A549 (cell line): Measurements from ENCODE around the gene BAG3. TPM values are rescaled to one million over a fixed set of nuclear protein-coding genes. Genes with fewer than 3 reads are reported as not detected.

Experiments
- ATAC-seq, 2 experiments: fragments of 200-7000 bp in 1 of 2; fragments of >200 bp in 1 of 2; cut with Nextera tagmentation in 1 of 2; cut with Tn5 transposase in 1 of 2; 3 replicates each; pipeline versions ENCODE4 v1.8.0 to v1.9.1; 2018 to 2020; ENCODE audit warnings: mild to moderate bottlenecking in 1 of 2, moderate library complexity in 1 of 2
- CTCF ChIA-PET: fragments of 300-600 bp; sonication (Branson Sonifier 250); formaldehyde crosslinking; extraction: SDS; loops from one replicate; lab custom pipeline; 2021; ENCODE audit warnings: antibody characterized with exemption, inconsistent platforms; lab: Yijun Ruan, JAX
- POLR2A ChIA-PET: fragments of 350-600 bp; formaldehyde crosslinking; extraction: SDS; loops from one replicate; lab custom pipeline; 2021; ENCODE audit warnings: antibody characterized with exemption, inconsistent platforms; lab: Yijun Ruan, JAX
- DNase-seq, 2 experiments: peaks; one replicate each; pipeline versions ENCODE4 v3.0.0 to v3.0.0-alpha.2; 2011 to 2016; ENCODE audit warnings: low read depth in 1 of 2, low spot score in 1 of 2
- FAIRE-seq: peaks from 2 replicates; lab custom pipeline; 2011; peaks lifted over from hg19 to GRCh38; lab: Jason Lieb, UNC
- H3K27ac ChIP-seq, 2 experiments: fragments of >200 bp; sonication (Bioruptor Twin); formaldehyde crosslinking; 3 replicates each; pipeline ENCODE4 v1.5.1; 2016 to 2017
- H3K4me1 ChIP-seq: fragments of >200 bp; sonication (Bioruptor Twin); formaldehyde crosslinking; 3 replicates; pipeline ENCODE4 v1.6.1; 2016
- H3K4me2 ChIP-seq: fragments of >200 bp; sonication (Bioruptor Twin); formaldehyde crosslinking; 3 replicates; pipeline ENCODE4 v1.6.1; 2016
- H3K4me3 ChIP-seq: fragments of >200 bp; sonication (Bioruptor Twin); formaldehyde crosslinking; 3 replicates; pipeline ENCODE4 v1.5.1; 2016
- H3K9me3 ChIP-seq: fragments of >200 bp; sonication (Bioruptor Twin); formaldehyde crosslinking; 3 replicates; pipeline ENCODE4 v1.6.1; 2016
- BCL3 ChIP-seq: fragments of >200 bp; sonication (Bioruptor Twin); formaldehyde crosslinking; IDR thresholded peaks from 3 replicates; pipeline ENCODE4 v1.6.1; 2016
- CEBPB ChIP-seq, 2 experiments: fragments of >200 bp in 1 of 2; sonication (Bioruptor Twin) in 1 of 2; formaldehyde crosslinking in 1 of 2; IDR thresholded peaks; 2 replicates each; pipeline ENCODE4 v1.6.1; 2012 to 2016
- CHD4 ChIP-seq: fragments of 200-600 bp; sonication (generic); IDR thresholded peaks from 2 replicates; pipeline ENCODE4 v1.6.1; 2016; ENCODE audit warnings: antibody characterized with exemption, mild to moderate bottlenecking, borderline replicate concordance
- CTCF ChIP-seq: fragments of >200 bp; sonication (Bioruptor Twin); formaldehyde crosslinking; IDR thresholded peaks from 3 replicates; pipeline ENCODE4 v1.5.1; 2016
- HDAC2 ChIP-seq: fragments of 200-600 bp; sonication (generic); IDR thresholded peaks from 2 replicates; pipeline ENCODE4 v1.6.1; 2016
- HMGXB4 ChIP-seq: fragments of 250-450 bp; sonication (Bioruptor Pico); IDR thresholded peaks from 2 replicates; pipeline ENCODE4 v1.5.0; 2021; ENCODE audit warnings: mild to moderate bottlenecking, moderate library complexity, borderline replicate concordance
- HOXA7 ChIP-seq: fragments of 250-450 bp; sonication (Bioruptor Pico); IDR thresholded peaks from 2 replicates; pipeline ENCODE4 v1.5.0; 2020; ENCODE audit warnings: mild to moderate bottlenecking, moderate library complexity
- HOXB5 ChIP-seq: fragments of 250-450 bp; sonication (Bioruptor Pico); IDR thresholded peaks from 2 replicates; pipeline ENCODE4 v1.5.0; 2020; ENCODE audit warnings: mild to moderate bottlenecking, moderate library complexity
- KDM1A ChIP-seq: fragments of 200-600 bp; sonication (generic); IDR thresholded peaks from 2 replicates; pipeline ENCODE4 v1.6.1; 2016; ENCODE audit warnings: low read depth, mild to moderate bottlenecking
- KDM5A ChIP-seq: fragments of 200-600 bp; sonication (generic); IDR thresholded peaks from 2 replicates; pipeline ENCODE4 v1.6.1; 2016; ENCODE audit warnings: antibody characterized with exemption, mild to moderate bottlenecking
- MAX ChIP-seq: IDR thresholded peaks from 2 replicates; pipeline ENCODE4 v1.6.1; 2012
- MAZ ChIP-seq: fragments of 150-350 bp; IDR thresholded peaks from 2 replicates; pipeline ENCODE4 v1.6.1; 2014; ENCODE audit warnings: antibody characterized with exemption, low read depth, low read length, borderline replicate concordance
- MYC ChIP-seq: IDR thresholded peaks from 2 replicates; pipeline ENCODE4 v1.6.1; 2012; ENCODE audit warnings: mild to moderate bottlenecking, inconsistent platforms, low read length, improper control_type of control experiment, borderline replicate concordance
- NPAS2 ChIP-seq: fragments of 250-450 bp; sonication (Bioruptor Pico); IDR thresholded peaks from 2 replicates; pipeline ENCODE4 v1.8.0; 2022; ENCODE audit warnings: mild to moderate bottlenecking, moderate library complexity, borderline replicate concordance
- PBX3 ChIP-seq: IDR thresholded peaks from 2 replicates; pipeline ENCODE4 v1.6.1; 2012
- POLR2A ChIP-seq: IDR thresholded peaks from 2 replicates; pipeline ENCODE4 v1.6.1; 2012; ENCODE audit warnings: mild to moderate bottlenecking, low read length
- POLR2AphosphoS2 ChIP-seq: conservative IDR thresholded peaks from 2 replicates; pipeline ENCODE4 v1.6.1; 2012; ENCODE audit warnings: low read length, improper control_type of control experiment, inconsistent platforms
- RAD21 ChIP-seq, 2 experiments: fragments of >200 bp in 1 of 2; sonication (Bioruptor Twin) in 1 of 2; formaldehyde crosslinking in 1 of 2; IDR thresholded peaks in 1 of 2; conservative IDR thresholded peaks in 1 of 2; 2 replicates in 1 of 2; 3 replicates in 1 of 2; pipeline ENCODE4 v1.6.1; 2012 to 2018; ENCODE audit warnings: inconsistent platforms in 1 of 2
- RCOR1 ChIP-seq: fragments of 150-350 bp; IDR thresholded peaks from 2 replicates; pipeline ENCODE4 v1.6.1; 2014; ENCODE audit warnings: antibody characterized with exemption, low read length, low read depth
- SMC3 ChIP-seq: fragments of >200 bp; sonication (Bioruptor Twin); formaldehyde crosslinking; IDR thresholded peaks from 3 replicates; pipeline ENCODE4 v1.6.1; 2018; ENCODE audit warnings: inconsistent platforms
- ZC3H11A ChIP-seq: fragments of 450-650 bp; IDR thresholded peaks from 2 replicates; pipeline ENCODE4 v1.6.1; 2014; ENCODE audit warnings: antibody characterized with exemption, mild to moderate bottlenecking
- ZNF302 ChIP-seq: fragments of 250-450 bp; sonication (Bioruptor Pico); IDR thresholded peaks from 2 replicates; pipeline ENCODE4 v1.9.0; 2021; ENCODE audit warnings: inconsistent platforms, mild to moderate bottlenecking, moderate library complexity
- WGBS: methylation state at CpG from one replicate; pipeline ENCODE4 v1.1.6; 2017; ENCODE audit errors: missing lambda C conversion rate; 5-methylcytosine and 5-hydroxymethylcytosine counted together
- polyA plus RNA-seq, 4 experiments: library from polyadenylated mRNA; depleted of rRNA in 3 of 4; stranded (reverse); fragments of >200 nt; fragmentation: RNase III in 1 of 4; extraction: RNeasy Plus Mini Kit Qiagen cat#74134 plus additional on column Dnase treatment in 1 of 4; gene quantifications; 2 replicates in 3 of 4; 3 replicates in 1 of 4; pipeline ENCODE4 v1.2.3, GENCODE V29; 2011 to 2017

The BAG3 gene
- polyA plus RNA-seq, 2 of the 4 experiments (the other 2 are of a cell fraction): 10.7 to 58.4 TPM

- Histone ChIP-seq H3K27ac (peak overlapping the region; percentile 2 to 27; a peak in 1 of 6 replicates), H3K4me1 (no peaks in the 10 kb centered on the region), H3K9me3 (no peaks in the 10 kb centered on the region), H3K4me2 (peak overlapping the region; percentile 66), H3K4me3 (no peak overlapping the region)
- DNase-seq: peak; percentile 58 to 62
- TF ChIP-seq SMC3 (peak; percentile 93), KDM5A (no peak), CTCF (peak; percentile 90), RAD21 (conservative IDR thresholded peaks at IDR 0.05 in 1 of 2, IDR thresholded peaks at IDR 0.05 in 1 of 2) (peak; percentile 94)
- CTCF ChIA-PET: interaction anchor here (0.6 to 5.6 kb wide), 67 partner anchors 9 to 335 kb away, joined by 3 to 69 read pairs (median 5); partner anchors contain the start of genes INPP5F, RGS10 and TIAL1
- no peak for FAIRE-seq
- ATAC-seq: peak; percentile 99 to 100
- POLR2A ChIA-PET: interaction anchor here (0.6 to 1.5 kb wide), 2 partner anchors 43 to 81 kb away, joined by 4 to 6 read pairs; partner anchors contain the start of gene BAG3
- 15% methylated on average over 15 of the region's 15 CpGs for WGBS
These were observed 42.6 kb upstream of the BAG3 start for GRCh38 chr10:119608316-119609155.

GRCh38 chr10:119609516-119609915 is 41.7 kb upstream of the BAG3 start:
- Histone ChIP-seq H3K9me3 (no peaks in the 10 kb centered on the region), H3K4me1 (no peaks in the 10 kb centered on the region), H3K4me3 (no peak overlapping the region), H3K4me2 (no peak overlapping the region), H3K27ac (no peak overlapping the region)
- FAIRE-seq (no peak), DNase-seq (no peak), ATAC-seq (no peak)
- ChIA-PET CTCF (interaction anchor here (0.7 to 5.6 kb wide), 23 partner anchors 10 to 249 kb away, joined by 3 to 69 read pairs (median 11); partner anchors contain the start of gene TIAL1), POLR2A (no interaction called here)
- TF ChIP-seq MAX (no peak), MAZ (no peak), POLR2A (no peak), PBX3 (no peak), HMGXB4 (CRISPR knock-in tag) (no peak), CEBPB (IDR thresholded peaks at IDR 0.05) (no peak), RAD21 (conservative IDR thresholded peaks at IDR 0.05 in 1 of 2, IDR thresholded peaks at IDR 0.05 in 1 of 2) (no peak), CHD4 (no peak), BCL3 (no peak), ZNF302 (CRISPR knock-in tag) (no peak), KDM1A (no peak), ZC3H11A (no peak), HOXB5 (CRISPR knock-in tag) (no peak), HOXA7 (CRISPR knock-in tag) (no peak), SMC3 (no peak), RCOR1 (no peak), MYC (no peak), NPAS2 (CRISPR knock-in tag) (no peak), HDAC2 (no peak), POLR2AphosphoS2 (no peak)
- WGBS: 77% methylated on average over 4 of the region's 4 CpGs
